ENCODE results near the gene SRC.

GRCh38 chr20:37339208-37339607 is 6.7 kb upstream of the SRC start:
- no peak for TF ChIP-seq EZH2 (IDR thresholded peaks at IDR 0.05; ENCODE audit: borderline replicate concordance, low read depth, low read length, poor library complexity, severe bottlenecking)
- TF ChIP-seq, protein P1, sequence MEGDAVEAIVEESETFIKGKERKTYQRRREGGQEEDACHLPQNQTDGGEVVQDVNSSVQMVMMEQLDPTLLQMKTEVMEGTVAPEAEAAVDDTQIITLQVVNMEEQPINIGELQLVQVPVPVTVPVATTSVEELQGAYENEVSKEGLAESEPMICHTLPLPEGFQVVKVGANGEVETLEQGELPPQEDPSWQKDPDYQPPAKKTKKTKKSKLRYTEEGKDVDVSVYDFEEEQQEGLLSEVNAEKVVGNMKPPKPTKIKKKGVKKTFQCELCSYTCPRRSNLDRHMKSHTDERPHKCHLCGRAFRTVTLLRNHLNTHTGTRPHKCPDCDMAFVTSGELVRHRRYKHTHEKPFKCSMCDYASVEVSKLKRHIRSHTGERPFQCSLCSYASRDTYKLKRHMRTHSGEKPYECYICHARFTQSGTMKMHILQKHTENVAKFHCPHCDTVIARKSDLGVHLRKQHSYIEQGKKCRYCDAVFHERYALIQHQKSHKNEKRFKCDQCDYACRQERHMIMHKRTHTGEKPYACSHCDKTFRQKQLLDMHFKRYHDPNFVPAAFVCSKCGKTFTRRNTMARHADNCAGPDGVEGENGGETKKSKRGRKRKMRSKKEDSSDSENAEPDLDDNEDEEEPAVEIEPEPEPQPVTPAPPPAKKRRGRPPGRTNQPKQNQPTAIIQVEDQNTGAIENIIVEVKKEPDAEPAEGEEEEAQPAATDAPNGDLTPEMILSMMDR (conservative IDR thresholded peaks at IDR 0.05; ENCODE audit: low read depth, low read length) = no peak

All from A673 (cell line).